ENCODE results near the gene SH3BP5L. TPM values are rescaled to one million over a fixed set of nuclear protein-coding genes. Genes with fewer than 3 reads are reported as not detected.

The SH3BP5L gene
- total RNA-seq, 3 donors from 2014 or later = 11.5 to 18.9 (median 13.4) TPM

GRCh38 chr1:248871837-248872401 lies 46.2 kb upstream of the SH3BP5L start:
- peaks cover 0 to 3% of the 10 kb centered on the region in 2 donors for H3K4me1 ChIP-seq
- no peaks in the 10 kb centered on the region for H3K27me3 ChIP-seq
- no peaks in the 10 kb centered on the region for H3K36me3 ChIP-seq
- no peaks in the 10 kb centered on the region for H3K9me3 ChIP-seq
- peak overlapping the region in 1 of 3 donors; percentile 84 for H3K4me3 ChIP-seq
- intact Hi-C loops (cut with DNase I; ENCODE audit: low total_unique reads) = no loop called here
- H3K27ac ChIP-seq = peak overlapping the region in 1 of 2 donors; percentile 97
- TF ChIP-seq, protein P1, sequence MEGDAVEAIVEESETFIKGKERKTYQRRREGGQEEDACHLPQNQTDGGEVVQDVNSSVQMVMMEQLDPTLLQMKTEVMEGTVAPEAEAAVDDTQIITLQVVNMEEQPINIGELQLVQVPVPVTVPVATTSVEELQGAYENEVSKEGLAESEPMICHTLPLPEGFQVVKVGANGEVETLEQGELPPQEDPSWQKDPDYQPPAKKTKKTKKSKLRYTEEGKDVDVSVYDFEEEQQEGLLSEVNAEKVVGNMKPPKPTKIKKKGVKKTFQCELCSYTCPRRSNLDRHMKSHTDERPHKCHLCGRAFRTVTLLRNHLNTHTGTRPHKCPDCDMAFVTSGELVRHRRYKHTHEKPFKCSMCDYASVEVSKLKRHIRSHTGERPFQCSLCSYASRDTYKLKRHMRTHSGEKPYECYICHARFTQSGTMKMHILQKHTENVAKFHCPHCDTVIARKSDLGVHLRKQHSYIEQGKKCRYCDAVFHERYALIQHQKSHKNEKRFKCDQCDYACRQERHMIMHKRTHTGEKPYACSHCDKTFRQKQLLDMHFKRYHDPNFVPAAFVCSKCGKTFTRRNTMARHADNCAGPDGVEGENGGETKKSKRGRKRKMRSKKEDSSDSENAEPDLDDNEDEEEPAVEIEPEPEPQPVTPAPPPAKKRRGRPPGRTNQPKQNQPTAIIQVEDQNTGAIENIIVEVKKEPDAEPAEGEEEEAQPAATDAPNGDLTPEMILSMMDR (IDR thresholded peaks at IDR 0.05) = no peak
- no peak for TF ChIP-seq POLR2A (IDR thresholded peaks at IDR 0.05)
- DNase-seq (ENCODE audit: low spot score in 2 of 2) = no peak

DNA sequence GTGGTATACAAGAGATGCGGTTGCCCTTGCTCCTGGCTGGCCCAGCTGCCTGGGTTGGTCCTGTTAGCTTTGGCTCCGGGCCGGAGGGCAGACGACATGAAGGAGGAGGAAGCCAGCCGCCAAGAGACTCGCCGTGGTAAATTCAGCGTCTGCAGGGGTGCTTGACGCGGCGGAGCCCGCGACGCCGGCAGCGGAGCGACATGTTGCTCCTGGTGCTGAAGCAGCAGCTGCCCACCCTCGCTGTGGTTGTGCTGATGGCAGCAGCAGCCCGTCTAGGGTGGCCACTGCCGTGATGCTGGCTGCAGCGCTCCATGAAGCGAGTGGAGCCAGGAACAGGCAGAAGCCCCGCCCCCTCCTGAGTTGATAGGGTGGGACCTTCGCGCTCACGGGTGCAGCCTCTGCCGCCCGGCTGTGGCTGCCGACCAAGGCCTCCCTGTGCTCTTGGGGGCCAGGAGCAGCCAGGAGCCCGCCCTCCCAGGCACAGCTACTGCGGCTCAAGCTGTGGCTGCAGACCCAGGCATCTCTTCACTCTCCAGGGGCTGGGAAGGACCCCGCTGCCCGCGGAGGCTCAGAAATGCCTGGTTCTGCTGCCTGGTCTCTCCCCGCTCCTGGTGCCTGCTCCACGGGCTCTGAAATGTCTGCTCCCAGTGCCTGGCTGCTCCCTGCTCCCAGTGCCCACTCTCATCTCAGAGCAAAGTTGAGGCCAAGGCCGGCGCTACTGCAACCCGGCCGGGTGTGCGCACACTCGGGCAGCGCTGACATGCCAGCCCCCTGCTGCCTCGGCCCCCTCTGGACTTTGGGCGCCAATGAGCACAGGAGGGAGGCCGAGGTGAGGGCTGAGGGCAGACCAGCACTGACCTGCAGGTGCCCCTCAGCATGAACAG lies 37.5 kb upstream of the SH3BP5L start:
- intact Hi-C loops (cut with DNase I; ENCODE audit: low total_unique reads) = no loop called here

DNA sequence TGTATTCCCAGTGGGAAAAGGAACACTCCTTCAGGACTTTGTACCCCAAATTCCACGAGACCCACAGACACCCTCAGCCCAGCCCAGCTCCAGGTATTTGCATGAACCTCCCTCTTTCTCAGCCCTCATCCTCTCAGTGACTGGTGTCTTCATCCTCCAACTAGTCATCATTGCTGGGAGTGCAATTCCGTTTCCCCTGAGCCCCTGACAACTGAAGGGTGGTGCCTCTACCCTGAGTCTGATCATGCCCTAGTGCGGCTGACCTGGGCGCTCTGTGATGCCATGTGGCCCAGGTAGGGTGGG lies 36.9 kb upstream of the SH3BP5L start:
- H3K27me3 ChIP-seq = no peaks in the 10 kb centered on the region
- H3K9me3 ChIP-seq = no peaks in the 10 kb centered on the region
- peak overlapping the region; percentile 54 to 65 for H3K27ac ChIP-seq
- TF ChIP-seq POLR2A (IDR thresholded peaks at IDR 0.05) = no peak
- no peak for TF ChIP-seq POLR2AphosphoS5 (IDR thresholded peaks at IDR 0.05)
- TF ChIP-seq, protein P1 (IDR thresholded peaks at IDR 0.05) = no peak
- intact Hi-C loops (cut with DNase I; ENCODE audit: low total_unique reads) = no loop called here
- H3K4me3 ChIP-seq = peak overlapping the region; percentile 49 to 79 (median 65)
- H3K36me3 ChIP-seq = no peaks in the 10 kb centered on the region
- peaks cover 2 to 13% of the 10 kb centered on the region in 2 donors for H3K4me1 ChIP-seq
- no peak for DNase-seq (ENCODE audit: low spot score in 2 of 2)

More for the DNA sequence above, 37.5 kb upstream of the SH3BP5L start:
- H3K4me3 ChIP-seq = peak overlapping the region; percentile 49 to 79 (median 65)
- no peaks in the 10 kb centered on the region for H3K27me3 ChIP-seq
- H3K36me3 ChIP-seq = no peaks in the 10 kb centered on the region
- TF ChIP-seq POLR2AphosphoS5 (IDR thresholded peaks at IDR 0.05) = no peak
- TF ChIP-seq POLR2A (IDR thresholded peaks at IDR 0.05) = no peak
- TF ChIP-seq, protein P1 (IDR thresholded peaks at IDR 0.05) = no peak
- peaks cover 0 to 9% of the 10 kb centered on the region in 2 donors for H3K4me1 ChIP-seq
- peak; percentile 74 to 83 for DNase-seq (ENCODE audit: low spot score in 2 of 2)
- H3K9me3 ChIP-seq = no peaks in the 10 kb centered on the region
- peak overlapping the region; percentile 54 to 65 for H3K27ac ChIP-seq

- Histone ChIP-seq H3K4me3 (no peak overlapping the region), H3K27me3 (no peaks in the 10 kb centered on the region), H3K4me1 (peaks cover 7 to 13% of the 10 kb centered on the region in 2 donors), H3K36me3 (no peaks in the 10 kb centered on the region), H3K27ac (no peak overlapping the region), H3K9me3 (no peaks in the 10 kb centered on the region)
- intact Hi-C loops (cut with DNase I; ENCODE audit: low total_unique reads) = no loop called here
- no peak for DNase-seq (ENCODE audit: low spot score in 2 of 2)
- TF ChIP-seq POLR2AphosphoS5 (IDR thresholded peaks at IDR 0.05) (no peak), POLR2A (IDR thresholded peaks at IDR 0.05) (no peak)
- TF ChIP-seq, protein P1 (IDR thresholded peaks at IDR 0.05) = no peak
Measured at GRCh38 chr1:248861616-248862015, 35.9 kb upstream of the SH3BP5L start.

DNA sequence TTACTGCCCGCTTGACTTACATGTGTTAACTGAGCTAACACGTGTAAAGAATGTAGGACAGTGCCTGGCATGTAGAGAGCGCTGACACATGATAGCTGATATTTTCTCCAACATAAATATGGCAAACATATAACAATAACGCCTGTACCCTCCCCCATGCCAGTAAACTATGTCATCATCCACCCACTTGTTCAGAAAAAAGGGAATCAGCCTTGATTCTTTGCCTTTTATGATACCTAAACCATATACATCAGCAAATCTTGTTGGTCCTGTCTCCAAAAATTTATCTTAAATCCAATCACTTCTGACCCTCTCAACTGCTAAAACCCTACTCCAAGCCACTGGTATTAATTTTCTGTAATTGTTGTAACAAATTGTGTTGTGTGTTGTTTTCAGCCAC lies 34.3 kb upstream of the SH3BP5L start:
- Histone ChIP-seq H3K36me3 (no peaks in the 10 kb centered on the region), H3K27ac (no peak overlapping the region), H3K4me3 (no peak overlapping the region), H3K27me3 (no peaks in the 10 kb centered on the region), H3K9me3 (no peaks in the 10 kb centered on the region), H3K4me1 (peaks cover 7 to 13% of the 10 kb centered on the region in 2 donors)
- DNase-seq (ENCODE audit: low spot score in 2 of 2) = no peak
- intact Hi-C loops (cut with DNase I; ENCODE audit: low total_unique reads) = no loop called here
- TF ChIP-seq POLR2A (IDR thresholded peaks at IDR 0.05) = no peak
- no peak for TF ChIP-seq POLR2AphosphoS5 (IDR thresholded peaks at IDR 0.05)
- TF ChIP-seq, protein P1 (IDR thresholded peaks at IDR 0.05) = no peak

Data from breast epithelium (tissue), 4 donors.